GM18505 (cell line): ENCODE results near the gene FTSJ3.
A peak's percentile ranks its signal among the peaks of the same experiment; 100 is the strongest.
"Not testable (repeated sequence)": the region's sequence is repeated elsewhere in the genome, so short reads cannot be mapped to it uniquely, and the experiment has no call there.

ENCODE experiments used
- ATAC-seq: cut with Tn5 transposase; IDR thresholded peaks from one replicate; pipeline ENCODE4 v1.9.1; 2021; ENCODE audit not compliant: unreplicated experiment
- POLR2A ChIP-seq: IDR thresholded peaks from 4 replicates; pipeline ENCODE4 v1.6.1; 2011; ENCODE audit warnings: borderline replicate concordance; ENCODE audit not compliant: insufficient read depth, insufficient read length; ENCODE audit errors: extremely low read depth

FTSJ3 gene, protein sequence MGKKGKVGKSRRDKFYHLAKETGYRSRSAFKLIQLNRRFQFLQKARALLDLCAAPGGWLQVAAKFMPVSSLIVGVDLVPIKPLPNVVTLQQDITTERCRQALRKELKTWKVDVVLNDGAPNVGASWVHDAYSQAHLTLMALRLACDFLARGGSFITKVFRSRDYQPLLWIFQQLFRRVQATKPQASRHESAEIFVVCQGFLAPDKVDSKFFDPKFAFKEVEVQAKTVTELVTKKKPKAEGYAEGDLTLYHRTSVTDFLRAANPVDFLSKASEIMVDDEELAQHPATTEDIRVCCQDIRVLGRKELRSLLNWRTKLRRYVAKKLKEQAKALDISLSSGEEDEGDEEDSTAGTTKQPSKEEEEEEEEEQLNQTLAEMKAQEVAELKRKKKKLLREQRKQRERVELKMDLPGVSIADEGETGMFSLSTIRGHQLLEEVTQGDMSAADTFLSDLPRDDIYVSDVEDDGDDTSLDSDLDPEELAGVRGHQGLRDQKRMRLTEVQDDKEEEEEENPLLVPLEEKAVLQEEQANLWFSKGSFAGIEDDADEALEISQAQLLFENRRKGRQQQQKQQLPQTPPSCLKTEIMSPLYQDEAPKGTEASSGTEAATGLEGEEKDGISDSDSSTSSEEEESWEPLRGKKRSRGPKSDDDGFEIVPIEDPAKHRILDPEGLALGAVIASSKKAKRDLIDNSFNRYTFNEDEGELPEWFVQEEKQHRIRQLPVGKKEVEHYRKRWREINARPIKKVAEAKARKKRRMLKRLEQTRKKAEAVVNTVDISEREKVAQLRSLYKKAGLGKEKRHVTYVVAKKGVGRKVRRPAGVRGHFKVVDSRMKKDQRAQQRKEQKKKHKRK

DNA sequence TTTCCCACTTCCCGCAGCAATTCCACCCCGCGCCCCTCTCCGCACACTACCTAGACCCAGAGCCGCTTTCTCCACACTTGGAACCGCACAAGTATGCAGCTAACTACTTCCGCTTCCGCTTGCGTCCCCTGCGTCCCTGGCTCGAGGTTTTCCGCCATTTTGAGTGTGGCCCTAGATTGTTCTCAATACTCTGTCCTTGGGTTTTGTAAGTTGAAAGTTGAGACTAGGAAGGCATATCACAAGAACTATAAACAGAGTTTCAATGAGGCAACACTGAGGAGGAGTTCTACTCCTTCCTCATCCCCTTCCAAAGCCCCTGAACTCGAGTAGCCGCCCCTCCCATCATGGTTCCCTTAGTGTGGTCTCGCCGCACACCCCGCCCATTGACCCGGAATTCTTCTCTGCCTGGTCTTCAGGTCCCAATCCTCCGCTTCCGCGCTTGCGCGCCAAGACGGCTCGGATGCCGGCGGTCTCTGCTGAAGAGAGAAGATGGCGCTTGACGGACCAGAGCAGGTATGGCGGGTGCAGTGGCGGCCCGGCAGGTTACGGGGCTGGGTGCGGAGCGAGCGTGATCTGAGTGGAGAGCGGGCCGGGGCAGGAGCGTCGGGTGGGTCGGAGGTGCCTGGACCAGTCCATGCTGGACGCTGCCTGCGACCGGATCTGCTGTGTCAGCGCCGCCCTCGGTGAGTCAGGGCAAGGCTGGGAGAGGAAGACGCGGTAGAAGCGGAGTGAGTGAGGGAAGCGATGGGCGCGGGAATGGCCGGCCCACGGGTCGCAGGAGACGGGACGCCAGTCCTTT is at the start of gene FTSJ3, which contains the start of gene PSMC5:
FTSJ3 (minus strand) TSS at position 662 of the 799 bp plus-strand sequence. CDS start 761 bp downstream, outside the sequence.
PSMC5 (plus strand) TSS at position 430 of the 799 bp plus-strand sequence; CDS start at position 490, 60 bp downstream.
- peak; percentile 95 for TF ChIP-seq POLR2A
- ATAC-seq, result peak; percentile 81

DNA sequence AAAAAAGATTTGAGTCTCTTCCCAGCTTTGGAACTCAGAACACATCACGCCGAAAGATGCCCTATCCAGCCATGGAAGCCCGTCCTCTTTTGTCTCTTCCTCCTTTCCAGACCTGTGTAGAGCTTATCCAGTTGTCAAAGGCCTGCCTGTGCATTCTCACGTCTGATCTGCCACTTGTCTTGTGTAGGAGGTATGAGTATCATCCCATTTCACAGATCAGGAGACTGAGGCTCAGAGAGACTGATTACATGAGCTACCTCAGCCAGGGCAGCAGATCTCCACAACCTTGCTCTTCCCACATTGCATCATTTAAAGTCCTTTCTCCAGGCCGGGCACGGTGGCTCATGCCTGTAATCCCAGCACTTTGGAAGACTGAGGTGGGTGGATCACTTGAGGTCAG is 47.2 kb upstream of the FTSJ3 start:
- not testable (repeated sequence) for ATAC-seq

DNA sequence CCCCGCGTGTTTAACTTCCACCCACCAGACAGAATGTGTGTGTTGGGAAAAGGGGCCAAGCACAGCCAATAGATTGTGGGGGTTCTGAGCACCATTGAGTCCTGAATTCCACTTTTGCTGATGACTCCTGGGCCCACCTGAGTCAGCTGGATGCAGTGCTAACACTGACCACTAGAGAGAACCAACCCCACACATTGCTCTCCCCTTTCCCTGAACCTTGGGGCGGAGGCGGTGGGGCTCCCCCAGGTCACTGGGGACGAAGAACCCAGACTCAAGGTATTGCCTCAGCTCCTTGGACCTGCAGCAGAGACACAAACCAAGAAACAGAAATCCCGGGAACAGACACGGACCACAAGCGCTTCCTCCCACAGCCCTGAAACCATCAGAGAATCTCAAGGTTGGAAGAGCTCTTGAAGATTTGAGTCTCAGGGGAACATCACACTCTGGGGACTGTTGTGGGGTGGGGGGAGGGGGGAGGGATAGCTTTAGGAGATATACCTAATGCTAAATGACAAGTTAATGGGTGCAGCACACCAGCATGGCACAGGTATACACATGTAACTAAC is 46.7 kb upstream of the FTSJ3 start:
- ATAC-seq, result not testable (repeated sequence)

DNA sequence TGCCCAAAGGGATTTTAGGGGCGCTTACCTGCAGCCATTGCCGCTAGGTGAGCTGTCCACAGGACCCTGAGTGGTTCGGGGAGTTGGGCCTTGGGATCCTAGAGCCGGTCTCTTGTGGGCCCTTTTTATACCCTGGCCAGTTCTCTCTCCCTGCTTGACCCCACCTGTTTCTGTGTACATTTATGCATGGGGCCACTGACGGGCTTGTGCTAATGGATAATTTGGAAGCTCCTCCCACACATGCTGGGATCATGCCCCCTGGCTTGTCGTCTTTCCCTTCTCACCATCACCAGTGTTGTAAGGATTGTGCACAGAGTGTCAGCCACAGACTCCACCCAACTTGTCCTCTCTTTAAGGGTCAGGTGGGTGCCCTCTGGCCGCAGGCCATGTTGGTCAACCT is 46.1 kb upstream of the FTSJ3 start, which contains the start of gene CSH2:
CSH2 (minus strand) TSS at position 101 of the 400 bp plus-strand sequence; CDS start at position 38, 63 bp downstream.
- not testable (repeated sequence) for ATAC-seq

DNA sequence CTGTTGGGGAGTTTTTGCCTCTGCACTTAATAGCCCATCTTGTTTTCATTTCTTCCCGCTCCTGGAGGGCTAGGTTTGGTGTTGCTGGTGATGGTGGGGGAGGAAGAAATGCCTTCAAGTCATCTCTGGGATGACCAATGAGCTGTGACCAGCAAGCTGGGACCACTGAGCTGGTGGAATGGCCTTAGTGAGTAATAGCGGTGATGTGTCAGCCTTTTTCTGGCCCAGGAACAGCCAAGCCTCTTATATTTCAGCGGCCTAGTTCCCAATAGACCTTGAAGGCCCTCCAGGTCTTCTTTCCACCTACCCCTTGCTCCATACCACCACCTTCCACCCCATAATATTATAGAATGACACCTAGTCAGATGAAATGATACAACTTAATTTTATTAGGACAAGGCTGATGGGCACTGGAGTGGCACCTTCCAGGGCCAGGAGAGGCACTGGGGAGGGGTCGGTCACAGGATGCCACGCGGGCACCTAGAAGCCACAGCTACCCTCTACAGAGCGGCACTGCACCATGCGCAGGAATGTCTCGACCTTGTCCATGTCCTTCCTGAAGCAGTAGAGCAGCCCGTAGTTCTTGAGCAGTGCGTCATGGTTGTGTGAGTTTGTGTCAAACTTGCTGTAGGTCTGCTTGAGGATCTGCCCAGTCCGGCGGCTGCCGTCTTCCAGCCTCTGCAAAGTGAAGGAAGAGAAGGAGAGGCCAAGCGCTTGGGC is 44.3 kb upstream of the FTSJ3 start:
- not testable (repeated sequence) for ATAC-seq

DNA sequence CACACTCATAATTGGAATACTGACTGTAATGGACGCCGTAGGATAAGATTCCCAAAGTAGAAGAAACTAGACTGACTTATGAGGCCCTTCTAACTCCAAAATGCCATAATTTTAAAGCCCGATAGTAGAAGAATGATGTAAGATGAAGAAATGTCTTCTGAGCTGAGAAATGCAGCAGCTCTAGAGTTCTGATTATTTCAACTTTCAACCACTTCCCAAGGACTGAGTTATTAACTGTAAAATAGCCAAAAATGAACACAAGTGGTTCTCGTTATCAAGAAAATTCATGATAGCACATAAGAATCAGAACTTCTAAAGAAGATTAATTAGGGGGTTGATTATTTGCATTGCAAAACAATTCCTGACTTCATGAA is 42.8 kb upstream of the FTSJ3 start:
- not testable (repeated sequence) for ATAC-seq

DNA sequence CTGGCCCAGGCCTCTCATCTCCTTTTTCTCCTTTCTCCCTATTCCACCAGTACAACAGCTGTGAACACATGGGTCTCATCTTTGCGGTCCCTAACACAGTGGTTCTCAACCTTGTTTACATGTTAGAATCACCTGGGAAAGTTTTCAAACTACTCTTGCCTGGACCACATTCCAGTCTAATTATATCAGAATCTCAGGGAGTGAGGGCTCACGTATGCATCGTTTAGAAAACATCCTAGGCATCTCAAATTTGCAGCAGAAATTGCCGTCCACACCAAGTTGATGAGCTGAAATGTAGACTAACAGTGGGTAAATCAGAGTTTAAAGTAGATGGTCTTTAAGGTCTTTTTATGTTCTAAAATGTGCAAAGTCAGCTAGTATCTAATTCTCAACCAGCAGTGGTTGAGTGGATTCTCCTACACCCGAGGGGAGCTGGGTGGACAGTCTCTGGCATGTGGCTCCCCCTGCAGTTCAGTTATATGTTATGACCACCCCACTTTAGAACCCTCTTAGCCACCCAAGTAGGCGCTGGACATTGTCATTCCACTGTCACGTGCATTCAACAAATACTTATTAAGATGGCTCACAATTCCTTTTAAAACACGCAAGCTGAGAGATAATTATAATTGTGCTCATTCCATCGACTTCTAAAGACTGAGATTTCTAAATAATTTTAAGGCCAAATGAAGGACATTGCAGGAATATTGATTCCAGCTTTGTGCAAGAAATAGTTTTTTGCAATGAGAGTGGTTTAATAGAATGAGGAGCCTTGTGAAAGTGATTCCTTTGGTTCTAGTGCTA is 42.2 kb upstream of the FTSJ3 start:
- ATAC-seq, result not testable (repeated sequence)

DNA sequence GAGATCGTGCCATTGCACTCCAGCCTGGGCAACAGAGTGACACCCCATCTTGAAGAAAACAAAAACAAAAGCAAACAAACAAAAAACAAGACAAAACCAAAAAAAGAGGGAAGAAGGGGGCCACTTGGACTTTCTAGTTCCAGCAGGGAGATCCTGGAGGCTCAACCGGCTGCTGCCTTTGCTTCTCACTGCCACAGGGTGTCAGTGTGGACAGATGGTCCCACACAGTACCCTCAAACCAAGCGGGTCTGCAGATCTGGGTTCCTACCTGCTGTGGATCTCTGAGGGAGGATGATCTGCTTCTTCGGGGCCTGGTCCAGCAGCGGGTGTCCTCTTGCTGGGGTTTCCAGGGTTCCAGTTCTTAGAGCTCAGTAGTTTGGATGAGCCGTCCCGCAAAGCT is 39.2 kb upstream of the FTSJ3 start:
- not testable (repeated sequence) for ATAC-seq

DNA sequence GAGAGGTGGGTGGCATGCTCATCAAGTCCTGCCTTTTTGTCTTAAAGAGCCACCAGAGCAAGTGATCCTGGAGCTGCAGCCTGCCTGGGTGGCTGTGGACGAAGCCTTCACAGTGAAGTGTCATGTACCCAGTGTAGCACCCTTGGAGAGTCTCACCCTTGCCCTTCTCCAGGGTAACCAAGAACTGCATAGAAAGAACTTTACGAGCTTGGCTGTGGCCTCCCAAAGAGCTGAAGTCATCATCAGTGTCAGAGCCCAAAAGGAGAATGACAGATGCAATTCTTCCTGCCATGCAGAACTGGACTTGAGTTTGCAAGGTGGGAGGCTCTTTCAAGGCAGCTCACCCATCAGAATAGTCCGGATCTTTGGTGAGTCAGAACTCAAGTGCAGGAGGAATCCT is 31.8 kb upstream of the FTSJ3 start:
- ATAC-seq, result no peak
- no peak for TF ChIP-seq POLR2A

DNA sequence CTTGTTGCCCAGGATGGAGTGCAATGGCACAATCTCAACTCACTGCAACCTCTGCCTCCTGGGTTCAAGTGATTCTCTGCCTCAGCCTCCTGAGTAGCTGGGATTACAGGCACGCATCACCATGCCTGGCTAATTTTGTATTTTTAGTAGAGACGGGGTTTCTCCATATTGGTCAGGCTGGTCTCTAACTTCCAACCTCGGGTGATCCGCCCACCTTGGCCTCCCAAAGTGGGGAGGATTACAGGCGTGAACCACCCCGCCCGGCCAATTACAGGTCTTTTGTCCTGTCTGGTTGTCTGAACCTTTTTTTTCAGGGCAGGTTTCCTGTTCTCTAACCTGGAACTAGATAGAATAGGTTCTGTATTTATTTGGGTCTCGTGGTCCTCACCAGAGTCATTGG is 29.0 kb upstream of the FTSJ3 start:
- not testable (repeated sequence) for ATAC-seq

DNA sequence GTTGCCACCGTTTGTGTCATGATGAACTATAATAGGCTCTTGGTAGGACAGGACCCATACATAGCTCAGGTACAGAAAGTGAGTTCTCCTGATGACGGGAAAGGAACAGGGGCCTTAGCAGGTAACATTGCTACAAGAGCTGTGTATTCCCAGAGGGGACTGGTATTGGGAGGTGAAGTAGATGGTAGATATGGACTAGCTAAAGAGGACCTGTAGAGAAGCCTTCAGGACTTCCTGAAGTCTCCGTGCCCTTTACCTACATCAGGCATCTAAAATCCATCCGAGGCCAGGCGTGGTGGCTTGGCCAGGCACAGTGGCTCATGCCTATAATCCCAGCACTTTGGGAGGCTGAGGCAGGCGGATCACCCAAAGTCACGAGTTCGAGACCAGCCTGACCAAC is 27.7 kb upstream of the FTSJ3 start:
- no peak for ATAC-seq
- TF ChIP-seq POLR2A, result no peak

DNA sequence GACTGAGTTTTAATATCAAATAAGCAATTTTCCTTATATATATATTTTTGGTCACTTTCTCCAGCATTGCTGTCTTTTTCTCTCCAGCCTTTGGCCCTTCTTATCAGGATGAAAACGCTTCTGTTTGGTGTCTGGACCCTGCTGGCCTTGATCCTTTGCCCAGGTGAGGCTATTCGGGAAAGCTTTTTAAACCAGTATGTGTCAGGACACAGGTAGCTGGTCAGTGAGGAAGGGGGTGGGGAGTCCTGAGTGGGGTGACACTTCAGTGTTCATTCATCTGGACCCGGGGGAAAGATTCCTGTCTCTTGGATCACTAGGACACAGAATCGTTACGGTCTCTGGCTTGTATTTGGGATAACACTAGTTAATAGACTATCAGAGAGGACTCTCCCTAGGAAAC is 27.2 kb upstream of the FTSJ3 start:
- no peak for TF ChIP-seq POLR2A
- ATAC-seq, result no peak
